Testis (tissue), 2 donors: ENCODE data around the gene FSTL4.

Source experiments
- POLR2A ChIP-seq: fragments of 450-650 bp; IDR thresholded peaks from one replicate; pipeline ENCODE4 v1.6.1; 2017; ENCODE audit warnings: antibody characterized with exemption, mild to moderate bottlenecking, moderate library complexity
- TF ChIP-seq, protein P1 (sequence below), 3 experiments: fragments of 450-650 bp in 2 of 3; fragments of 200-600 bp in 1 of 3; sonication (generic) in 1 of 3; IDR thresholded peaks; one replicate each; pipeline ENCODE4 v1.5.1; 2016 to 2019; ENCODE audit warnings: antibody characterized with exemption in 3 of 3, mild to moderate bottlenecking in 2 of 3, moderate library complexity in 1 of 3

GRCh38 chr5:133397990-133398645, 214.2 kb downstream of the FSTL4 start:
- TF ChIP-seq, protein P1, sequence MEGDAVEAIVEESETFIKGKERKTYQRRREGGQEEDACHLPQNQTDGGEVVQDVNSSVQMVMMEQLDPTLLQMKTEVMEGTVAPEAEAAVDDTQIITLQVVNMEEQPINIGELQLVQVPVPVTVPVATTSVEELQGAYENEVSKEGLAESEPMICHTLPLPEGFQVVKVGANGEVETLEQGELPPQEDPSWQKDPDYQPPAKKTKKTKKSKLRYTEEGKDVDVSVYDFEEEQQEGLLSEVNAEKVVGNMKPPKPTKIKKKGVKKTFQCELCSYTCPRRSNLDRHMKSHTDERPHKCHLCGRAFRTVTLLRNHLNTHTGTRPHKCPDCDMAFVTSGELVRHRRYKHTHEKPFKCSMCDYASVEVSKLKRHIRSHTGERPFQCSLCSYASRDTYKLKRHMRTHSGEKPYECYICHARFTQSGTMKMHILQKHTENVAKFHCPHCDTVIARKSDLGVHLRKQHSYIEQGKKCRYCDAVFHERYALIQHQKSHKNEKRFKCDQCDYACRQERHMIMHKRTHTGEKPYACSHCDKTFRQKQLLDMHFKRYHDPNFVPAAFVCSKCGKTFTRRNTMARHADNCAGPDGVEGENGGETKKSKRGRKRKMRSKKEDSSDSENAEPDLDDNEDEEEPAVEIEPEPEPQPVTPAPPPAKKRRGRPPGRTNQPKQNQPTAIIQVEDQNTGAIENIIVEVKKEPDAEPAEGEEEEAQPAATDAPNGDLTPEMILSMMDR (IDR thresholded peaks at IDR 0.05), result no peak
- TF ChIP-seq POLR2A, result no peak
